HG03066 (cell line): Measurements from ENCODE around the gene SPATA31C1.
"Not testable (repeated sequence)": the region's sequence is repeated elsewhere in the genome, so short reads cannot be mapped to it uniquely, and the experiment has no call there.

Source experiments
- ATAC-seq: cut with Tn5 transposase; IDR thresholded peaks from one replicate; pipeline ENCODE4 v1.9.1; 2021; ENCODE audit warnings: low read depth; ENCODE audit not compliant: unreplicated experiment

The SPATA31C1 gene

GRCh38 chr9:87917662-87918061 lies at the start of gene SPATA31C1:
SPATA31C1 (plus strand) TSS chr9:87917962.
- ATAC-seq: not testable (repeated sequence)

GRCh38 chr9:87868175-87868574 lies 49.6 kb upstream of the SPATA31C1 start:
- no peak for ATAC-seq

DNA sequence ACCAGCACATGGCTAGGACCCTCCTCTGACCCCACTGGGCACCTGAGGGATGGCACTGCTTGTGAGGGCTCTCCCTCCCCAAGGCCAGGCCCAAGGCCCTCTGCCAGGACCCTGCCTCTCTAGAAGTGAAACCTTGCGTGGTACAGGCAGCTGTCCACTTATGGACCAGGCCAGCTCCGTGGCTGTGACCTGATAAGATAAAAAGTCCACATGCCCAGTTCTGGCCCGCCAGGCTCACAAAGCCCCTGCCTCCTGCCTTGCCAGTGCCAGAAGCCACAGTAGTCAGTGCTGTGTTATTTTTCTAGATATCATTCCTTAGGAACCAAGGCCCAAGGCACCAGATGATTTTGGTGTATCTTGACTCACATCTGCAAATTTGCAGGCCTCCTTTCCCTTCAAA lies 49.1 kb upstream of the SPATA31C1 start:
- ATAC-seq: no peak

GRCh38 chr9:87869082-87869481 lies 48.7 kb upstream of the SPATA31C1 start:
- no peak for ATAC-seq

DNA sequence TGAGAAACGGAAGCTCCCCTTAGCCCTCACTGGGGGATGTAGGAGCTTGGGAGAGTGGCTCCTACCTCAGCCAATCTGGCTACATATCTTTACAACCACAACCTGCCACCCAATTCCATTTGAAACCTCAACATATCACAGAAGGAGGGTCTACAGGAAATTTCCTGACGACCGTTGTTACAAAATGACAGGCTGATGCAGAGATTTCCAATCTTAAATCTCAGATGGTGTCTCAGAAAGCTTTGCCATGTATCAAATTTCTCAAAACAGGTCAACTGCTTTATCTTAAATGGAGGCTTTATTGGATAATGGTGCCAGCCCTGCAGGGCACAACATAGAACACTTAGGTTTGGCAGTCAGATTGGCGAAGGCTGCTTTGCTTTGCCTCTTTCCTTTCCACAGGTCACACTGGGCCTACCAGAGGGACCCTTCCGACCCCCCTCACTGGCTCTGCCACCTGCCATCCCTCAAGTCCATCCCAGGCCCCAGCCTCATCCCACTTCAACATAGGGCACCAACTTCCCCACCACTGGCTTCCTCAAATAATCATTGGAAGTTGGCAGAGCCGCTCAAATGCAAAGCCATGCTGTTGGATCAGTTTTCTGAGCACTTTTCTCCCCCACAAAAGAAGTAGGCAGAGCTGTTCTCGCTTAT lies 46.2 kb upstream of the SPATA31C1 start:
- ATAC-seq: no peak

GRCh38 chr9:87872079-87872624 lies 45.6 kb upstream of the SPATA31C1 start:
- no peak for ATAC-seq

DNA sequence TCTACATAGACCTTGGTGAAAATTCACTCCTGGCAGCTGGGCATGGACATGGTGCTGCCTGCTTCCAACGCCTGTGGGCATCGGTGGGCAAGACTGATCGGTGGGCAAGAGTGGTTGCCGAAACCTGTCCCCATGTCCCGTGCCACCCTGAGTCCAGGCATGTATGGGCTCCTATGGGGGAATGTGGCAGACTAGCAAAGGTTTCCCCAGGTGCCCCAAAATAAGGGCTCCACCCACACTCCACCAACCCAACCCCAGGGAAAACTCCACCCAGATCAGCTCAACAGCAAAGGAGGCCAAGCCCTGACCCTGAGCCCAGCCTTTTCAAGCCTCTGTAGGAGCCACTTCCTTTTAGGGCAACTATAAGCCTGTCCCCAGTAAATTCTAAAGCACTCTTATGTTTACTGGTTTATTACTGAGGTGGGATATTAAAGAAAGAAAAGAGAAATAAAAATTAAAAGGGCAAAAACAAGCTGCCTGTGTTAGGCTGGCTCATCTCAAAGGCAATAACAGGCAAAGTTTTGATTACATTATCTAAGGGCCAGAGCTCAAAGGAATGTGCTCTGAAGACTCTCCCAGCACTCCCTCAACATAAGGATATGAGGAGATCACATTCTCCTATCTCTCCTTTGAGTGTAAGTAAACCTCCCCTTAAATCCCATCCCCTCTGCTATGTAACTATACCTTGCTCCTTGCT lies 44.0 kb upstream of the SPATA31C1 start:
- ATAC-seq: no peak

DNA sequence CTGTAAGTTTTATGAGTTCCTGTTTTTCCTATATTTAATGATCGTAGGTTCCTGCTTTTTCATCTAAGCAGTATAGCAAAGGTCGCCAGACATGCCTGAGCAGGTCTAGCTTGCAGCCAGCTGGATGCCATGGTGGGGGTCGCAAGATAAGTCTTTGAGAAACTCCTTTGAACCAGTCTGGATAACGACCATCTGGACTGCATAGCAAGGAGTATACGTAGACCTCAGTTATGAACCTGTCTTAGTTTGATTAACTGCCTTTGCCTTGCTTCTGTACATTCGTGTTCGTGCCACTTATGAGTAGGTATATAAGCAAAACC lies 43.5 kb upstream of the SPATA31C1 start:
- no peak for ATAC-seq

DNA sequence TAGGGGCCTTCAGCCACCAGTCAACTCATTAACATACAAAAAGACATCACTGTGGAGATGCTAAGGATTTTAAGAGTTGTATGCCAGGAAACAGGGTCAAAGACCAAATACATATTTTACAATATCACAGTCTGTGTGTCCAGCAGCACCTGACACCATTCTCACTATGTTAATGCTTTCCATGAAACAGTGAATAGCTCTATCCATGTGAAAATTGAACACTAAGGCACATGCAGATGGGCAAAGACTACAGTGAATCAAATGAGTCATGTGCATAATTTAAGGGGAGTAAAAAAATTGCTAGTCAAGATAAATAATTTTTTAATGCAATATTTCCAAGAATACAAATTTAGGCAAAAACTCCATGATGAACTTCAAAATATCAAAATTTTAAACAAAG lies 42.7 kb upstream of the SPATA31C1 start:
- ATAC-seq: no peak

- no peak for ATAC-seq
Measured at GRCh38 chr9:87875831-87876545, 41.8 kb upstream of the SPATA31C1 start.

- no peak for ATAC-seq
Measured at GRCh38 chr9:87876708-87877107, 41.1 kb upstream of the SPATA31C1 start.

DNA sequence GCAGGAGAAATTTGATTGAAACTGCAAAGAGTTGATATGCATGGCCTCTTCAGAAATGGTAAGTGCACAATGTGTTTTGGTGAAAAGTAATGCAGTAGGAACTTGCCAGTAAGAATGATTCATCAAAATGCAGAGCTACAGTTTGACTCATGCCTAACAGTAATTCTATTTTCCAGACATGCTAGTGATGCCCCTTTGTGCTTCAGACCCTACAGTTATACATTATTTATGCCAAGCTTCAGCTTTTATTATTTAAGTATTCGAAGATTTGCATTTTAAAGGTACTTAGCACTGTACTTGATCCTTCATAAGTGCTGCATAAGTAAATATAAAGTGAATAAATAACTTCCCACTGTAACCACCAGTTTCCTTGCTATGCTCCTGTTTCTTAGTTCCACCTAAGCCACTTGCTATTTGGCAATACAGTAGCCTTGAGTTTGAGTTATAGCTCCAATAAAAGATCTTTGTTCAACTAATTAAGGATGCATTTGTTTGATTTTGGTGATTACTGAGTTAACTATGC lies 38.7 kb upstream of the SPATA31C1 start:
- no peak for ATAC-seq

DNA sequence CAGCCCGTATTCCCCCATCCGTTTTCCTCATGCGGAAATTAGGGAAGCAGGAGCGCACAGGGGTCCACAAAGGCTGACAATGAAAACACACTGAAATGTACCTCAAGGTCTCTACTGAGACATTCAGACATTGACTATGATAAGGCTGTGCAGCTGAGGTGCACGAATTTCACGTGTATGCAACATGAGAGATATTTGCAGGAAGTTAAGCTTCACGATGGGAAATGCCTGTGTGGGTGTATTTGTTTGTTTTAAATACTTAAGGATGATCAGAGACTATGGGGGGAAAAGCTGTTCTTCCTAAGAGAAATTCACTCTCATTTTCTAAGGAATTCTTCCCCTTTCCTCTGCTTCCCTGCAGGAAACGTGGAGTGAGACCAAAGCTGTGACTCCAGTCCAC lies 37.6 kb upstream of the SPATA31C1 start:
- ATAC-seq: no peak

- no peak for ATAC-seq
Measured at GRCh38 chr9:87880683-87881082, 37.1 kb upstream of the SPATA31C1 start.

DNA sequence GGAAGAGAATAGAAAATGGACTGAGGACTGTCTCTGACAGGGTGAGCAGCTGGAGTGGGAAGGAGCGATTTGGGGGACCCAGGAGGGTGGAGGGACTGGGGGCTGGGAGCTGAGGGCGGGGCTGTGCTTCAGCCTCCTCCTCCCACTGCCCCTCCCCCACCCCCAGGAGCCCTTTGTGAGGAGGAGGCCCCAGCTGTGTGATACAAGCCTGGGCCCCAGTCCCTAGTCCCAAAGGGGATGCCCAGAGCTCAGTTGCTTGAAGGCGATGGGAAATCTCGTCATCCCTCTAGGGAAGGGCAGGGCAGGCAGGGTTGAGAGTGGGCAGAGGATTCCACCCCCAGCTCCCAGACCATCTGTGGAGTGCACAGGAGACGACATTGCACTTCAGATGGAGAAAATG lies 35.1 kb upstream of the SPATA31C1 start, which contains the start of gene SPATA31E1:
TSS of gene SPATA31E1 (plus strand) at position 251 of the 400 bp plus-strand sequence. CDS start at position 266, 15 bp downstream.
- ATAC-seq: no peak

- no peak for ATAC-seq
Measured at GRCh38 chr9:87883274-87883673, 34.5 kb upstream of the SPATA31C1 start.

GRCh38 chr9:87883990-87884389 lies 33.8 kb upstream of the SPATA31C1 start:
- no peak for ATAC-seq

DNA sequence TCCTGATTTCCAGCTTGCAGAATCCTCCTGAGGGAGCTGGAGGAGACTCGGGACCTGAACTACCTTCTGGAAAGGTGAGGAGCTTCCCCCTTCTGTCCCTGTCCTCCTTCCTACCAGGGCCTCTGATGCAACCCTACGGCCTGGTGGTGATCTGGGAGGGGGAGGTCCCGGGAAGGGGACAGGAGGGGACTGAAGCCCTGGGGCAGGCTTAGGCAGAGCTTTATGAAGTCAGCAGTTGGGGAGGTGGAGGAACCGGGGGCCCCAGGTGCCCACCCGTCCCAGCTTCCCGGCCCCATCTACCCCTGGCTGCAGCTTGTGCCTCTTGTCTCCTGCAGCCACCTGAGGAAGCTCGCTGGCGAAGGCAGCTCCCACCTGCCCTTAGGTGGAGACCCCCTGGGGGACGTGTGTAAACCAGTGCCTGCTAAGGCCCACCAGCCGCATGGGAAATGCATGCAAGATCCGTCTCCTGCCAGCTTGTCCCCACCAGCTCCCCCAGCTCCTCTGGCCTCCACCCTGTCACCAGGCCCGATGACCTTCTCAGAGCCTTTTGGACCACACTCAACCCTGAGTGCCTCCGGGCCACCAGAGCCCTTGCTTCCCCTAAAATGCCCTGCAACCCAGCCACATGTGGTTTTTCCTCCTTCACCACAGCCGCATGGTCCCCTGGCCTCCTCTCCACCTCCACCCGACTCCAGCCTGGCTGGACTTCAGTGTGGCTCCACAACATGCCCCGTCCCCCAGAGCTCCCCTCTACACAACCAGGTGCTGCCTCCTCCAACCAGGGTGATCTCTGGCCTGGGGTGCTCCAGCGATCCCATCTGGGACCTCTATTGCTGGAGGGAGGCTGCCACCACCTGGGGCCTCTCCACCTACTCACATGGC lies 32.9 kb upstream of the SPATA31C1 start:
- no peak for ATAC-seq

DNA sequence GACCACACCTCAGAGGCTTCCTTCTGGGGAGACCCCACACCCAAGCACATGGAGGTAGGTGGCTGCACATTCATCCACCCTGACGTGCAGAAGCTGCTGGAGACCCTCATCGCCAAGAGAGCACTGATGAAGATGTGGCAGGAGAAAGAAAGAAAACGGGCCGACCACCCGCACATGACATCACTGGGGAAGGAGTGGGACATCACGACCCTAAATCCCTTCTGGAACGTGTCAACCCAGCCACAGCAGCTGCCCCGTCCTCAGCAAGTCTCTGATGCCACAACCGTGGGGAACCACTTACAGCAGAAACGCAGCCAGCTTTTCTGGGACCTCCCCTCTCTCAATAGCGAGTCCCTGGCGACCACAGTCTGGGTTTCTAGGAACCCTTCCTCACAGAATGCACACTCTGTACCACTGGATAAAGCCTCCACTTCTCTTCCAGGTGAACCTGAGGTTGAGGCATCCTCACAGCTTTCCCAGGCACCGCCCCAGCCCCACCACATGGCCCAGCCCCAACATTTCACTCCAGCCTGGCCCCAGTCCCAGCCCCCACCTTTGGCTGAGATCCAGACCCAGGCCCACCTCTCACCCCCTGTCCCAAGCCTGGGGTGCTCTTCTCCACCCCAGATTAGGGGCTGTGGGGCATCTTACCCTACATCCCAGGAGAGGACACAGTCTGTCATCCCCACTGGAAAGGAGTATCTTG lies 32.1 kb upstream of the SPATA31C1 start:
- ATAC-seq: no peak
